HepG2 (cell line): ENCODE results near the gene TMEM63B. TPM values are rescaled to one million over a fixed set of nuclear protein-coding genes. Genes with fewer than 3 reads are reported as not detected.

Experiments used
- CBX5 ChIP-seq: sonication (generic); formaldehyde crosslinking; IDR thresholded peaks from 2 replicates; pipeline ENCODE4 v1.4.0; 2020; ENCODE audit warnings: missing genetic modification reagents, borderline replicate concordance
- JUN ChIP-seq: sonication (generic); formaldehyde crosslinking; IDR thresholded peaks from 2 replicates; pipeline ENCODE4 v1.4.0; 2020; ENCODE audit warnings: mild to moderate bottlenecking, missing genetic modification reagents
- KLF13 ChIP-seq: sonication (generic); formaldehyde crosslinking; IDR thresholded peaks from 2 replicates; pipeline ENCODE4 v1.4.0; 2020; ENCODE audit warnings: mild to moderate bottlenecking, missing genetic modification reagents
- NCOA5 ChIP-seq: sonication (generic); formaldehyde crosslinking; IDR thresholded peaks from 2 replicates; pipeline ENCODE4 v1.4.0; 2020; ENCODE audit warnings: missing genetic modification reagents
- NFRKB ChIP-seq: fragments of 450-650 bp; IDR thresholded peaks from 2 replicates; pipeline ENCODE4 v1.6.1; 2017
- RFXAP ChIP-seq: sonication (generic); formaldehyde crosslinking; IDR thresholded peaks from 2 replicates; pipeline ENCODE4 v1.4.0; 2020; ENCODE audit warnings: missing genetic modification reagents, borderline replicate concordance
- SRSF1 ChIP-seq: fragments of 200-400 bp; formaldehyde crosslinking; optimal IDR thresholded peaks from 2 replicates; pipeline ENCODE3; 2017; ENCODE audit warnings: mild to moderate bottlenecking, low read depth, low read length, moderate library complexity
- YEATS2 ChIP-seq: sonication (generic); formaldehyde crosslinking; IDR thresholded peaks from 2 replicates; pipeline ENCODE4 v1.4.0; 2020; ENCODE audit warnings: missing genetic modification reagents, borderline replicate concordance
- ZKSCAN8 ChIP-seq: IDR thresholded peaks from 2 replicates; pipeline ENCODE4 v1.6.1; 2016; ENCODE audit warnings: borderline replicate concordance, missing genetic modification reagents, missing compliant biosample characterization
- ZNF713 ChIP-seq: sonication (generic); formaldehyde crosslinking; IDR thresholded peaks from 2 replicates; pipeline ENCODE4 v1.4.0; 2020; ENCODE audit warnings: mild to moderate bottlenecking, missing genetic modification reagents
- polyA plus RNA-seq, 8 experiments: library from polyadenylated mRNA; depleted of rRNA in 3 of 8; stranded (reverse) in 7 of 8; unstranded in 1 of 8; fragments of >200 nt; fragmentation: Illumina TruSeq in 4 of 8; extraction: Trizol in 4 of 8; gene quantifications; 2 replicates each; pipeline versions ENCODE4 v1.2.1 to v1.2.3, GENCODE V29; 2011 to 2016; ENCODE audit warnings: low read depth in 4 of 8, missing spikeins in 1 of 8, mixed read lengths in 1 of 8; ENCODE audit not compliant: insufficient read depth in 1 of 8
- total RNA-seq, 5 experiments: library from RNA; depleted of rRNA; stranded (reverse); fragments of >200 nt; fragmentation: Illumina TruSeq; extraction: Trizol; gene quantifications; 2 replicates each; pipeline ENCODE4 v1.2.3, GENCODE V29; 2016; ENCODE audit warnings: low read depth in 1 of 5
- TF ChIP-seq, protein P1 (sequence below): sonication (generic); formaldehyde crosslinking; IDR thresholded peaks from 2 replicates; pipeline ENCODE4 v1.9.0; 2021; ENCODE audit warnings: missing genetic modification reagents, mild to moderate bottlenecking, borderline replicate concordance
- TF ChIP-seq, protein P2 (sequence below): sonication (generic); formaldehyde crosslinking; IDR thresholded peaks from 2 replicates; pipeline ENCODE4 v1.8.0; 2022; ENCODE audit warnings: mild to moderate bottlenecking, missing genetic modification reagents
- TF ChIP-seq, protein P3 (sequence below): sonication (generic); formaldehyde crosslinking; IDR thresholded peaks from 2 replicates; pipeline ENCODE4 v1.8.0; 2022; ENCODE audit warnings: missing genetic modification reagents, mild to moderate bottlenecking, borderline replicate concordance
- TF ChIP-seq, protein P4 (sequence below): sonication (generic); formaldehyde crosslinking; IDR thresholded peaks from 2 replicates; pipeline ENCODE4 v1.4.0; 2020; ENCODE audit warnings: mild to moderate bottlenecking, missing genetic modification reagents
- TF ChIP-seq, protein P5 (sequence below): sonication (generic); formaldehyde crosslinking; IDR thresholded peaks from one replicate; pipeline ENCODE4 v1.5.1; 2020; ENCODE audit warnings: mild to moderate bottlenecking, missing genetic modification reagents; ENCODE audit errors: not compliant biosample characterization
- TF ChIP-seq, protein P6 (sequence below): sonication (generic); formaldehyde crosslinking; IDR thresholded peaks from 2 replicates; pipeline ENCODE4 v1.5.0; 2020; ENCODE audit warnings: missing genetic modification reagents

TMEM63B gene
- total and polyA plus RNA-seq, 2 of the 13 experiments (the other 11 are each of a cell fraction or from before 2014, with no cell fraction given) = 27.4 to 75.8 TPM

DNA sequence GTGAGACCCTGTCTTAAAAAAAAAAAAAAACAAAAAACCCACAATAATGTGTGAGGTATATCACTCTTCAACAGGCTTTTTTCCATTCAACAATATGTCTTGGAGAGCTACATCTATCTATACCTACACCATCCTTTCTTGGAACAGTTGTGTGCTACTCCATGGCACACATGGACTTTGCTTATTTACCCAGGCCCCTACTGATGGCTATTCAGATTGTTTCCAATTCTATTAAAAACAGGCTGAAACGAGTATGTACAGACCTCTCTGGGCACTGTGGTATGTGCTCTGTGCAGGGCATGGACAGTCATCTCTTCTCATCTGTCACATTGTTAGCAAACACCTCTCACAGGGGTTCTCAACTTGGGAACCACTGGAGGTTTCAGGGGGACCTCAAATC lies 28.2 kb upstream of the TMEM63B start (continued):
- TF ChIP-seq, protein P1, sequence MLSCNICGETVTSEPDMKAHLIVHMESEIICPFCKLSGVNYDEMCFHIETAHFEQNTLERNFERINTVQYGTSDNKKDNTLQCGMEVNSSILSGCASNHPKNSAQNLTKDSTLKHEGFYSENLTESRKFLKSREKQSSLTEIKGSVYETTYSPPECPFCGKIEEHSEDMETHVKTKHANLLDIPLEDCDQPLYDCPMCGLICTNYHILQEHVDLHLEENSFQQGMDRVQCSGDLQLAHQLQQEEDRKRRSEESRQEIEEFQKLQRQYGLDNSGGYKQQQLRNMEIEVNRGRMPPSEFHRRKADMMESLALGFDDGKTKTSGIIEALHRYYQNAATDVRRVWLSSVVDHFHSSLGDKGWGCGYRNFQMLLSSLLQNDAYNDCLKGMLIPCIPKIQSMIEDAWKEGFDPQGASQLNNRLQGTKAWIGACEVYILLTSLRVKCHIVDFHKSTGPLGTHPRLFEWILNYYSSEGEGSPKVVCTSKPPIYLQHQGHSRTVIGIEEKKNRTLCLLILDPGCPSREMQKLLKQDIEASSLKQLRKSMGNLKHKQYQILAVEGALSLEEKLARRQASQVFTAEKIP (CRISPR knock-in tag) = no peak
- TF ChIP-seq, protein P2, sequence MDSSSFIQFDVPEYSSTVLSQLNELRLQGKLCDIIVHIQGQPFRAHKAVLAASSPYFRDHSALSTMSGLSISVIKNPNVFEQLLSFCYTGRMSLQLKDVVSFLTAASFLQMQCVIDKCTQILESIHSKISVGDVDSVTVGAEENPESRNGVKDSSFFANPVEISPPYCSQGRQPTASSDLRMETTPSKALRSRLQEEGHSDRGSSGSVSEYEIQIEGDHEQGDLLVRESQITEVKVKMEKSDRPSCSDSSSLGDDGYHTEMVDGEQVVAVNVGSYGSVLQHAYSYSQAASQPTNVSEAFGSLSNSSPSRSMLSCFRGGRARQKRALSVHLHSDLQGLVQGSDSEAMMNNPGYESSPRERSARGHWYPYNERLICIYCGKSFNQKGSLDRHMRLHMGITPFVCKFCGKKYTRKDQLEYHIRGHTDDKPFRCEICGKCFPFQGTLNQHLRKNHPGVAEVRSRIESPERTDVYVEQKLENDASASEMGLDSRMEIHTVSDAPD (CRISPR knock-in tag) = no peak
- TF ChIP-seq YEATS2 (CRISPR knock-in tag) = no peak
- TF ChIP-seq CBX5 (CRISPR knock-in tag) = no peak
- TF ChIP-seq, protein P3, sequence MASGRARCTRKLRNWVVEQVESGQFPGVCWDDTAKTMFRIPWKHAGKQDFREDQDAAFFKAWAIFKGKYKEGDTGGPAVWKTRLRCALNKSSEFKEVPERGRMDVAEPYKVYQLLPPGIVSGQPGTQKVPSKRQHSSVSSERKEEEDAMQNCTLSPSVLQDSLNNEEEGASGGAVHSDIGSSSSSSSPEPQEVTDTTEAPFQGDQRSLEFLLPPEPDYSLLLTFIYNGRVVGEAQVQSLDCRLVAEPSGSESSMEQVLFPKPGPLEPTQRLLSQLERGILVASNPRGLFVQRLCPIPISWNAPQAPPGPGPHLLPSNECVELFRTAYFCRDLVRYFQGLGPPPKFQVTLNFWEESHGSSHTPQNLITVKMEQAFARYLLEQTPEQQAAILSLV (CRISPR knock-in tag) = no peak
- TF ChIP-seq NFRKB = no peak
- TF ChIP-seq SRSF1 = no peak
- TF ChIP-seq, protein P4, sequence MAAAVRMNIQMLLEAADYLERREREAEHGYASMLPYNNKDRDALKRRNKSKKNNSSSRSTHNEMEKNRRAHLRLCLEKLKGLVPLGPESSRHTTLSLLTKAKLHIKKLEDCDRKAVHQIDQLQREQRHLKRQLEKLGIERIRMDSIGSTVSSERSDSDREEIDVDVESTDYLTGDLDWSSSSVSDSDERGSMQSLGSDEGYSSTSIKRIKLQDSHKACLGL (CRISPR knock-in tag) = no peak
- 0 out of 2 replicates have a peak, but pooled peaks have one; percentile 17 for TF ChIP-seq ZKSCAN8
- no peak for TF ChIP-seq ZNF713 (CRISPR knock-in tag)
- TF ChIP-seq JUN (CRISPR knock-in tag) = no peak
- TF ChIP-seq NCOA5 = no peak
- TF ChIP-seq KLF13 (CRISPR knock-in tag) = no peak
- TF ChIP-seq RFXAP = no peak
- TF ChIP-seq, protein P5, sequence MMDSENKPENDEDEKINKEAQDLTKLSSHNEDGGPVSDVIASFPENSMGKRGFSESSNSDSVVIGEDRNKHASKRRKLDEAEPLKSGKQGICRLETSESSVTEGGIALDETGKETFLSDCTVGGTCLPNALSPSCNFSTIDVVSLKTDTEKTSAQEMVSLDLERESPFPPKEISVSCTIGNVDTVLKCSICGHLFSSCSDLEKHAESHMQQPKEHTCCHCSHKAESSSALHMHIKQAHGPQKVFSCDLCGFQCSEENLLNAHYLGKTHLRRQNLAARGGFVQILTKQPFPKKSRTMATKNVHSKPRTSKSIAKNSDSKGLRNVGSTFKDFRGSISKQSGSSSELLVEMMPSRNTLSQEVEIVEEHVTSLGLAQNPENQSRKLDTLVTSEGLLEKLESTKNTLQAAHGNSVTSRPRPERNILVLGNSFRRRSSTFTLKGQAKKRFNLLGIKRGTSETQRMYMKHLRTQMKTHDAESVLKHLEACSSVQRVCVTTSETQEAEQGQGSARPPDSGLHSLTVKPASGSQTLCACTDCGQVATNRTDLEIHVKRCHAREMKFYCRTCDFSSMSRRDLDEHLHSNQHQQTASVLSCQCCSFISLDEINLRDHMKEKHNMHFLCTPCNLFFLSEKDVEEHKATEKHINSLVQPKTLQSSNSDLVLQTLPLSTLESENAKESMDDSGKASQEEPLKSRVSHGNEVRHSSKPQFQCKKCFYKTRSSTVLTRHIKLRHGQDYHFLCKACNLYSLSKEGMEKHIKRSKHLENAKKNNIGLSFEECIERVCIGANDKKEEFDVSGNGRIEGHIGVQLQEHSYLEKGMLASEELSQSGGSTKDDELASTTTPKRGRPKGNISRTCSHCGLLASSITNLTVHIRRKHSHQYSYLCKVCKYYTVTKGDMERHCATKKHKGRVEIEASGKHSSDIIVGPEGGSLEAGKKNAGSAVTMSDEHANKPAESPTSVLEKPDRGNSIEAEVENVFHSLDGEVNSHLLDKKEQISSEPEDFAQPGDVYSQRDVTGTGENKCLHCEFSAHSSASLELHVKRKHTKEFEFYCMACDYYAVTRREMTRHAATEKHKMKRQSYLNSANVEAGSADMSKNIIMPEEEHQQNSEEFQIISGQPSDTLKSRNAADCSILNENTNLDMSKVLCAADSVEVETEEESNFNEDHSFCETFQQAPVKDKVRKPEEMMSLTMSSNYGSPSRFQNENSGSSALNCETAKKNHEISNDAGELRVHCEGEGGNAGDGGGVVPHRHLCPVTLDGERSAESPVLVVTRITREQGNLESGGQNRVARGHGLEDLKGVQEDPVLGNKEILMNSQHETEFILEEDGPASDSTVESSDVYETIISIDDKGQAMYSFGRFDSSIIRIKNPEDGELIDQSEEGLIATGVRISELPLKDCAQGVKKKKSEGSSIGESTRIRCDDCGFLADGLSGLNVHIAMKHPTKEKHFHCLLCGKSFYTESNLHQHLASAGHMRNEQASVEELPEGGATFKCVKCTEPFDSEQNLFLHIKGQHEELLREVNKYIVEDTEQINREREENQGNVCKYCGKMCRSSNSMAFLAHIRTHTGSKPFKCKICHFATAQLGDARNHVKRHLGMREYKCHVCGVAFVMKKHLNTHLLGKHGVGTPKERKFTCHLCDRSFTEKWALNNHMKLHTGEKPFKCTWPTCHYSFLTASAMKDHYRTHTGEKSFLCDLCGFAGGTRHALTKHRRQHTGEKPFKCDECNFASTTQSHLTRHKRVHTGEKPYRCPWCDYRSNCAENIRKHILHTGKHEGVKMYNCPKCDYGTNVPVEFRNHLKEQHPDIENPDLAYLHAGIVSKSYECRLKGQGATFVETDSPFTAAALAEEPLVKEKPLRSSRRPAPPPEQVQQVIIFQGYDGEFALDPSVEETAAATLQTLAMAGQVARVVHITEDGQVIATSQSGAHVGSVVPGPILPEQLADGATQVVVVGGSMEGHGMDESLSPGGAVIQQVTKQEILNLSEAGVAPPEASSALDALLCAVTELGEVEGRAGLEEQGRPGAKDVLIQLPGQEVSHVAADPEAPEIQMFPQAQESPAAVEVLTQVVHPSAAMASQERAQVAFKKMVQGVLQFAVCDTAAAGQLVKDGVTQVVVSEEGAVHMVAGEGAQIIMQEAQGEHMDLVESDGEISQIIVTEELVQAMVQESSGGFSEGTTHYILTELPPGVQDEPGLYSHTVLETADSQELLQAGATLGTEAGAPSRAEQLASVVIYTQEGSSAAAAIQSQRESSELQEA = no peak
- TF ChIP-seq, protein P6, sequence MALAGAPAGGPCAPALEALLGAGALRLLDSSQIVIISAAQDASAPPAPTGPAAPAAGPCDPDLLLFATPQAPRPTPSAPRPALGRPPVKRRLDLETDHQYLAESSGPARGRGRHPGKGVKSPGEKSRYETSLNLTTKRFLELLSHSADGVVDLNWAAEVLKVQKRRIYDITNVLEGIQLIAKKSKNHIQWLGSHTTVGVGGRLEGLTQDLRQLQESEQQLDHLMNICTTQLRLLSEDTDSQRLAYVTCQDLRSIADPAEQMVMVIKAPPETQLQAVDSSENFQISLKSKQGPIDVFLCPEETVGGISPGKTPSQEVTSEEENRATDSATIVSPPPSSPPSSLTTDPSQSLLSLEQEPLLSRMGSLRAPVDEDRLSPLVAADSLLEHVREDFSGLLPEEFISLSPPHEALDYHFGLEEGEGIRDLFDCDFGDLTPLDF (CRISPR knock-in tag) = no peak
